Measurements from ENCODE around the gene FAM174B.

Gene FAM174B

GRCh38 chr15:92664178-92664900 is 8.8 kb upstream of the FAM174B start:
- no peak for DNase-seq (ENCODE audit: low spot score)

- DNase-seq (ENCODE audit: low spot score), result no peak
Observed at GRCh38 chr15:92663250-92663951, 7.8 kb upstream of the FAM174B start.

GRCh38 chr15:92662762-92663161 is 7.2 kb upstream of the FAM174B start:
- no peak for DNase-seq (ENCODE audit: low spot score)

- no peak for DNase-seq (ENCODE audit: low spot score)
Observed at GRCh38 chr15:92661956-92662355, 6.4 kb upstream of the FAM174B start.

- DNase-seq (ENCODE audit: low spot score), result no peak
Observed at GRCh38 chr15:92661069-92661468, 5.5 kb upstream of the FAM174B start.

- DNase-seq (ENCODE audit: low spot score), result no peak
Observed at GRCh38 chr15:92657486-92657885, 1.9 kb upstream of the FAM174B start.

- no peak for DNase-seq (ENCODE audit: low spot score)
Observed at GRCh38 chr15:92656089-92656488, 514 bp upstream of the FAM174B start.

GRCh38 chr15:92654662-92655061 is 913 bp downstream of the FAM174B start:
- no peak for DNase-seq (ENCODE audit: low spot score)

GRCh38 chr15:92653836-92654539 is 1.6 kb downstream of the FAM174B start:
- no peak for DNase-seq (ENCODE audit: low spot score)

- DNase-seq (ENCODE audit: low spot score), result no peak
Observed at GRCh38 chr15:92653366-92653765, 2.2 kb downstream of the FAM174B start.

- DNase-seq (ENCODE audit: low spot score), result no peak
Observed at GRCh38 chr15:92652576-92652966, 3.0 kb downstream of the FAM174B start.

GRCh38 chr15:92651877-92652575 is 3.5 kb downstream of the FAM174B start:
- no peak for DNase-seq (ENCODE audit: low spot score)

- no peak for DNase-seq (ENCODE audit: low spot score)
Observed at GRCh38 chr15:92650966-92651365, 4.6 kb downstream of the FAM174B start.

- peak; percentile 76 for DNase-seq (ENCODE audit: low spot score)
Observed at GRCh38 chr15:92650256-92650655, 5.3 kb downstream of the FAM174B start.

- no peak for DNase-seq (ENCODE audit: low spot score)
Observed at GRCh38 chr15:92648190-92648875, 7.2 kb downstream of the FAM174B start.

- DNase-seq (ENCODE audit: low spot score), result no peak
Observed at GRCh38 chr15:92647467-92648163, 8.0 kb downstream of the FAM174B start.

GRCh38 chr15:92646216-92646615 is 9.4 kb downstream of the FAM174B start:
- no peak for DNase-seq (ENCODE audit: low spot score)

GRCh38 chr15:92645731-92646130 is 9.8 kb downstream of the FAM174B start:
- DNase-seq (ENCODE audit: low spot score), result no peak

GRCh38 chr15:92645051-92645631 is 10.4 kb downstream of the FAM174B start:
- peak; percentile 54 for DNase-seq (ENCODE audit: low spot score)

- no peak for DNase-seq (ENCODE audit: low spot score)
Observed at GRCh38 chr15:92643849-92644815, 11.4 kb downstream of the FAM174B start.
